Astrocyte (in vitro differentiated cells and primary cell): ENCODE data around the gene TEX2. TPM values are rescaled to one million over a fixed set of nuclear protein-coding genes. Genes with fewer than 3 reads are reported as not detected.

Experiments used
- DNase-seq: peaks from one replicate; pipeline ENCODE4 v3.0.0-alpha.2; 2010; ENCODE audit warnings: low read depth
- FAIRE-seq: peaks from 2 replicates; lab custom pipeline; 2011; peaks lifted over from hg19 to GRCh38; lab: Jason Lieb, UNC
- H2AFZ ChIP-seq: 2 replicates; pipeline ENCODE4 v1.6.0; 2012; ENCODE audit warnings: low read depth, low read length, inconsistent platforms
- H3K27ac ChIP-seq: 2 replicates; pipeline ENCODE4 v1.5.1; 2011; ENCODE audit warnings: low read depth, low read length, inconsistent platforms
- H3K27me3 ChIP-seq: 2 replicates; pipeline ENCODE4 v1.6.0; 2011; ENCODE audit warnings: low read length, inconsistent platforms; ENCODE audit not compliant: insufficient read depth
- H3K36me3 ChIP-seq: 2 replicates; pipeline ENCODE4 v1.5.1; 2011; ENCODE audit warnings: low read length, inconsistent platforms; ENCODE audit not compliant: insufficient read depth
- H3K4me1 ChIP-seq: 2 replicates; pipeline ENCODE4 v1.5.1; 2011; ENCODE audit warnings: low read length, inconsistent platforms; ENCODE audit not compliant: insufficient read depth
- H3K4me2 ChIP-seq: 2 replicates; pipeline ENCODE4 v1.6.0; 2012; ENCODE audit warnings: low read length, inconsistent platforms
- H3K4me3 ChIP-seq: 2 replicates; pipeline ENCODE4 v1.5.1; 2011; ENCODE audit warnings: low read depth, mild to moderate bottlenecking, low read length, inconsistent platforms; ENCODE audit not compliant: insufficient read depth
- H3K79me2 ChIP-seq: 2 replicates; pipeline ENCODE4 v1.6.0; 2012; ENCODE audit warnings: mild to moderate bottlenecking, low read length, inconsistent platforms; ENCODE audit not compliant: insufficient read depth
- H3K9ac ChIP-seq: 2 replicates; pipeline ENCODE4 v1.6.0; 2012; ENCODE audit warnings: mild to moderate bottlenecking, low read length, inconsistent platforms
- H3K9me3 ChIP-seq: 2 replicates; pipeline ENCODE4 v1.5.1; 2012; ENCODE audit warnings: low read depth, mild to moderate bottlenecking, low read length, inconsistent platforms; ENCODE audit not compliant: insufficient read depth
- H4K20me1 ChIP-seq: 2 replicates; pipeline ENCODE4 v1.6.0; 2012; ENCODE audit warnings: low read length, inconsistent platforms; ENCODE audit not compliant: insufficient read depth
- H3K27ac Mint-ChIP-seq: one replicate; pipeline ENCODE4 v1.8.0; 2021; ENCODE audit warnings: mild to moderate bottlenecking, mixed read lengths; ENCODE audit not compliant: unreplicated experiment
- H3K27me3 Mint-ChIP-seq: one replicate; pipeline ENCODE4 v1.8.0; 2021; ENCODE audit warnings: low read depth, mixed read lengths; ENCODE audit not compliant: unreplicated experiment
- H3K36me3 Mint-ChIP-seq: one replicate; pipeline ENCODE4 v1.8.0; 2021; ENCODE audit warnings: low read depth, mixed read lengths; ENCODE audit not compliant: unreplicated experiment
- H3K4me1 Mint-ChIP-seq: one replicate; pipeline ENCODE4 v1.8.0; 2021; ENCODE audit warnings: low read depth, mixed read lengths; ENCODE audit not compliant: unreplicated experiment
- H3K4me3 Mint-ChIP-seq: one replicate; pipeline ENCODE4 v1.8.0; 2021; ENCODE audit warnings: mild to moderate bottlenecking, moderate library complexity, mixed read lengths; ENCODE audit not compliant: unreplicated experiment
- H3K9me3 Mint-ChIP-seq: one replicate; pipeline ENCODE4 v1.8.0; 2021; ENCODE audit warnings: mild to moderate bottlenecking, mixed read lengths; ENCODE audit not compliant: unreplicated experiment
- CTCF ChIP-seq: IDR thresholded peaks from 2 replicates; pipeline ENCODE4 v1.5.1; 2011; ENCODE audit warnings: low read depth, mild to moderate bottlenecking, inconsistent platforms, low read length, moderate library complexity; ENCODE audit not compliant: insufficient read depth
- EZH2 ChIP-seq: IDR thresholded peaks from 2 replicates; pipeline ENCODE4 v1.6.1; 2012; ENCODE audit warnings: mild to moderate bottlenecking, low read length, inconsistent platforms; ENCODE audit not compliant: insufficient read depth
- total RNA-seq: library from RNA; stranded (reverse); gene quantifications from 2 replicates; pipeline ENCODE4 v1.2.1, GENCODE V29; 2021

The TEX2 gene
- total RNA-seq, 1 donor from 2014 or later = 56.1 TPM

- H3K4me2 ChIP-seq = no peak overlapping the region
- Mint-ChIP-seq H3K27ac (no peak overlapping the region), H3K9me3 (no peaks in the 10 kb centered on the region), H3K4me3 (no peak overlapping the region), H3K36me3 (peaks cover 4% of the 10 kb centered on the region), H3K27me3 (no peaks in the 10 kb centered on the region), H3K4me1 (peaks cover 17% of the 10 kb centered on the region)
- peaks cover 9% of the 10 kb centered on the region for H3K4me1 ChIP-seq
- H3K79me2 ChIP-seq = peaks cover 24% of the 10 kb centered on the region
- no peaks in the 10 kb centered on the region for H3K36me3 ChIP-seq
- H3K27me3 ChIP-seq = no peaks in the 10 kb centered on the region
- FAIRE-seq = no peak
- H3K9ac ChIP-seq = no peak overlapping the region
- no peak for DNase-seq
- no peak overlapping the region for H2AFZ ChIP-seq
- no peaks in the 10 kb centered on the region for H4K20me1 ChIP-seq
- TF ChIP-seq EZH2 (no peak), CTCF (no peak)
- no peak overlapping the region for H3K27ac ChIP-seq
- no peak overlapping the region for H3K4me3 ChIP-seq
- no peaks in the 10 kb centered on the region for H3K9me3 ChIP-seq
Measured at GRCh38 chr17:64226132-64226531, 36.9 kb downstream of the TEX2 start.

GRCh38 chr17:64225410-64225809 is 37.6 kb downstream of the TEX2 start:
- peaks cover 24% of the 10 kb centered on the region for H3K79me2 ChIP-seq
- FAIRE-seq = no peak

More at GRCh38 chr17:64225410-64225809, 37.6 kb downstream of the TEX2 start:
- Mint-ChIP-seq H3K4me3 (no peak overlapping the region), H3K4me1 (peaks cover 10% of the 10 kb centered on the region), H3K9me3 (no peaks in the 10 kb centered on the region), H3K36me3 (peaks cover 4% of the 10 kb centered on the region), H3K27me3 (no peaks in the 10 kb centered on the region), H3K27ac (no peak overlapping the region)
- TF ChIP-seq EZH2 (no peak), CTCF (no peak)
- no peak overlapping the region for H3K9ac ChIP-seq
- no peak overlapping the region for H3K27ac ChIP-seq
- no peaks in the 10 kb centered on the region for H4K20me1 ChIP-seq
- H3K9me3 ChIP-seq = no peaks in the 10 kb centered on the region
- no peak overlapping the region for H2AFZ ChIP-seq
- H3K27me3 ChIP-seq = no peaks in the 10 kb centered on the region
- no peaks in the 10 kb centered on the region for H3K36me3 ChIP-seq
- no peak overlapping the region for H3K4me3 ChIP-seq
- no peak for DNase-seq
- H3K4me2 ChIP-seq = no peak overlapping the region
- peaks cover 3% of the 10 kb centered on the region for H3K4me1 ChIP-seq
